Raji (cell line): ENCODE measurements around the gene CCP110.

ENCODE experiments used
- POLR2A ChIP-seq: IDR thresholded peaks from 2 replicates; pipeline ENCODE4 v1.6.1; 2011; ENCODE audit warnings: low read depth, low read length, control low read depth; ENCODE audit not compliant: insufficient read depth

CCP110 gene

GRCh38 chr16:19598805-19599510 is 75.2 kb downstream of the CCP110 start:
- no peak for TF ChIP-seq POLR2A

GRCh38 chr16:19599968-19600716 is 76.4 kb downstream of the CCP110 start:
- TF ChIP-seq POLR2A: no peak

- no peak for TF ChIP-seq POLR2A
Observed at GRCh38 chr16:19601083-19601976, 77.6 kb downstream of the CCP110 start.
